GM21526 (cell line): ENCODE measurements around the gene GLG1.
"Not testable (repeated sequence)": the region's sequence is repeated elsewhere in the genome, so short reads cannot be mapped to it uniquely, and the experiment has no call there.

Experiments
- ATAC-seq: cut with Tn5 transposase; IDR thresholded peaks from one replicate; pipeline ENCODE4 v1.9.1; 2021; ENCODE audit warnings: moderate library complexity; ENCODE audit not compliant: unreplicated experiment, low FRiP score

The GLG1 gene

GRCh38 chr16:74577882-74578366 lies 29.0 kb downstream of the GLG1 start:
- no peak for ATAC-seq

- ATAC-seq = no peak
Observed at GRCh38 chr16:74575807-74576643, 30.9 kb downstream of the GLG1 start.

GRCh38 chr16:74575175-74575806 lies 31.6 kb downstream of the GLG1 start:
- ATAC-seq = no peak

GRCh38 chr16:74574146-74574545 lies 32.8 kb downstream of the GLG1 start:
- ATAC-seq = no peak

GRCh38 chr16:74573622-74574021 lies 33.3 kb downstream of the GLG1 start:
- ATAC-seq = no peak

GRCh38 chr16:74570412-74571301 lies 36.3 kb downstream of the GLG1 start:
- no peak for ATAC-seq

- no peak for ATAC-seq
Observed at GRCh38 chr16:74568961-74569631, 37.8 kb downstream of the GLG1 start.

GRCh38 chr16:74567901-74568300 lies 39.0 kb downstream of the GLG1 start:
- no peak for ATAC-seq

- no peak for ATAC-seq
Observed at GRCh38 chr16:74565378-74565777, 41.5 kb downstream of the GLG1 start.

GRCh38 chr16:74564451-74564984 lies 42.4 kb downstream of the GLG1 start:
- no peak for ATAC-seq

GRCh38 chr16:74563828-74564263 lies 43.1 kb downstream of the GLG1 start:
- no peak for ATAC-seq

GRCh38 chr16:74562117-74562516 lies 44.8 kb downstream of the GLG1 start:
- no peak for ATAC-seq

GRCh38 chr16:74561626-74562025 lies 45.3 kb downstream of the GLG1 start:
- ATAC-seq = no peak

GRCh38 chr16:74560912-74561311 lies 46.0 kb downstream of the GLG1 start:
- no peak for ATAC-seq

- ATAC-seq = no peak
Observed at GRCh38 chr16:74558873-74559272, 48.0 kb downstream of the GLG1 start.

GRCh38 chr16:74557275-74557674 lies 49.6 kb downstream of the GLG1 start:
- no peak for ATAC-seq

- no peak for ATAC-seq
Observed at GRCh38 chr16:74556375-74556922, 50.5 kb downstream of the GLG1 start.

GRCh38 chr16:74552357-74552756 lies 54.6 kb downstream of the GLG1 start:
- ATAC-seq = not testable (repeated sequence)

- not testable (repeated sequence) for ATAC-seq
Observed at GRCh38 chr16:74550227-74551019, 56.5 kb downstream of the GLG1 start.
